Left lung (tissue), 10 donors: ENCODE measurements around the gene LRP5. TPM values are rescaled to one million over a fixed set of nuclear protein-coding genes. Genes with fewer than 3 reads are reported as not detected.
A peak's percentile ranks its signal among the peaks of the same experiment; 100 is the strongest.

Experiments
- ATAC-seq: fragments of 200-7000 bp; cut with Tn5 transposase; one replicate; pipeline ENCODE4 v1.9.1; 2020; ENCODE audit warnings: moderate library complexity
- DNase-seq, 4 donors: peaks; one replicate each; pipeline ENCODE4 v3.0.0-alpha.2; 2013 to 2020
- H3K27ac ChIP-seq, 2 donors: fragments of 200-600 bp; sonication (generic) in 1 of 2; one replicate each; pipeline versions ENCODE4 v1.5.0 to v1.8.0; 2020 to 2021
- H3K27me3 ChIP-seq, 2 donors: fragments of 200-600 bp; sonication (generic) in 1 of 2; one replicate each; pipeline versions ENCODE4 v1.5.0 to v1.8.0; 2020 to 2021
- H3K36me3 ChIP-seq, 2 donors: fragments of 200-600 bp; sonication (generic) in 1 of 2; one replicate each; pipeline versions ENCODE4 v1.5.0 to v1.8.0; 2020 to 2021
- H3K4me1 ChIP-seq, 2 donors: fragments of 200-600 bp; one replicate each; pipeline ENCODE4 v1.8.0; 2021
- H3K4me3 ChIP-seq, 2 donors: fragments of 200-600 bp; sonication (generic) in 1 of 2; one replicate each; pipeline versions ENCODE4 v1.5.0 to v1.8.0; 2020 to 2021; ENCODE audit warnings: mild to moderate bottlenecking in 1 of 2
- H3K9me3 ChIP-seq, 2 donors: fragments of 200-600 bp; sonication (generic) in 1 of 2; one replicate each; pipeline versions ENCODE4 v1.5.0 to v1.8.0; 2020 to 2021
- CTCF ChIP-seq, 2 donors: fragments of 200-600 bp; sonication (generic) in 1 of 2; IDR thresholded peaks; one replicate each; pipeline versions ENCODE4 v1.5.0 to v1.8.0; 2021; ENCODE audit warnings: antibody characterized with exemption in 2 of 2
- intact Hi-C, 2 donors: fragments of 100-400 bp; cut with DNase I; formaldehyde crosslinking; loops; one replicate each; pipeline versions ENCODE4 v1.11.2 to v1.14.2; 2022
- polyA plus RNA-seq, 6 donors: library from polyadenylated mRNA; unstranded; fragments of 120-200 nt; gene quantifications; one replicate each; pipeline ENCODE4 v1.2.1, GENCODE V29; 2013; ENCODE audit not compliant: insufficient read length in 6 of 6
- total RNA-seq, 2 donors: library from RNA; stranded (reverse); fragmentation: NEBNext Ultra II Directional; extraction: Animal tissue kit (Norgen Biotek cat#: 25700); gene quantifications; one replicate each; pipeline ENCODE4 v1.2.1, GENCODE V29; 2021
- donor health status: DM: no; HTN: yes; CAD: no.
- donor health status: DM: no; HTN: no; CAD: no.

The LRP5 gene
- total and polyA plus RNA-seq, 8 donors: 48.9 to 71.9 (median 57.4) TPM

- H3K4me3 ChIP-seq: no peak overlapping the region
- intact Hi-C loops: no loop called here
- H3K4me1 ChIP-seq: peaks cover 18 to 68% of the 10 kb centered on the region in 2 donors
- H3K27me3 ChIP-seq: no peaks in the 10 kb centered on the region
- ATAC-seq: no peak
- H3K27ac ChIP-seq: no peak overlapping the region
- TF ChIP-seq CTCF (IDR thresholded peaks at IDR 0.05): no peak
- no peaks in the 10 kb centered on the region for H3K36me3 ChIP-seq
- DNase-seq: no peak
- no peaks in the 10 kb centered on the region for H3K9me3 ChIP-seq
Measured at GRCh38 chr11:68495872-68496271, 183.5 kb downstream of the LRP5 start.

GRCh38 chr11:68497761-68498160 lies 185.4 kb downstream of the LRP5 start:
- no peak for ATAC-seq
- H3K27ac ChIP-seq: no peak overlapping the region
- no peaks in the 10 kb centered on the region for H3K36me3 ChIP-seq
- no peak for DNase-seq
- intact Hi-C loops: no loop called here
- no peaks in the 10 kb centered on the region for H3K27me3 ChIP-seq
- H3K9me3 ChIP-seq: no peaks in the 10 kb centered on the region
- H3K4me1 ChIP-seq: peaks cover 24 to 77% of the 10 kb centered on the region in 2 donors
- TF ChIP-seq CTCF (IDR thresholded peaks at IDR 0.05): no peak
- no peak overlapping the region for H3K4me3 ChIP-seq

- no peaks in the 10 kb centered on the region for H3K27me3 ChIP-seq
- H3K36me3 ChIP-seq: no peaks in the 10 kb centered on the region
- H3K4me1 ChIP-seq: peaks cover 29 to 78% of the 10 kb centered on the region in 2 donors
- peak; percentile 74 for ATAC-seq
- no peak for DNase-seq
- no peak for TF ChIP-seq CTCF (IDR thresholded peaks at IDR 0.05)
- intact Hi-C loops: no loop called here
- H3K27ac ChIP-seq: no peak overlapping the region
- H3K4me3 ChIP-seq: no peak overlapping the region
- no peaks in the 10 kb centered on the region for H3K9me3 ChIP-seq
Measured at GRCh38 chr11:68498321-68498720, 185.9 kb downstream of the LRP5 start.

Other genes starting within 250 kb of the LRP5 start
- gene CHKA, start 191.2 kb upstream of the LRP5 start, total RNA-seq: 10 to 100 TPM; 36.8 to 41.7 TPM
- gene CHKA, start 191.2 kb upstream of the LRP5 start, polyA plus RNA-seq: 100 to 1,000 TPM in 1 of 6 donors, 10 to 100 TPM in 5; 74.3 to 106 (median 89.3) TPM
- 10 to 100 TPM; 36.0 to 38.2 TPM for gene KMT5B, start 99.3 kb upstream of the LRP5 start, total RNA-seq
- 10 to 100 TPM; 84.6 to 91.7 (median 88.4) TPM for gene KMT5B, start 99.3 kb upstream of the LRP5 start, polyA plus RNA-seq
- 10 to 100 TPM; 44.7 to 50.9 TPM for gene C11orf24, start 40.6 kb upstream of the LRP5 start, total RNA-seq
- 10 to 100 TPM; 17.5 to 29.2 (median 24.3) TPM for gene C11orf24, start 40.6 kb upstream of the LRP5 start, polyA plus RNA-seq
- 10 to 100 TPM; 84.6 to 96.8 TPM for gene PPP6R3, start 148.2 kb downstream of the LRP5 start, total RNA-seq
- gene PPP6R3, start 148.2 kb downstream of the LRP5 start, polyA plus RNA-seq: 100 to 1,000 TPM; 104 to 130 (median 112) TPM